Keratinocyte (primary cell): Measurements from ENCODE around the gene NKX1-2.
"Not testable (repeated sequence)": the region's sequence is repeated elsewhere in the genome, so short reads cannot be mapped to it uniquely, and the experiment has no call there.

Experiments
- CTCF ChIP-seq, 3 experiments: IDR thresholded peaks in 1 of 3; conservative IDR thresholded peaks in 1 of 3; optimal IDR thresholded peaks in 1 of 3; 2 replicates in 2 of 3; 3 replicates in 1 of 3; pipeline versions ENCODE3 to v1.5.1; 2011; ENCODE audit warnings: low read length in 3 of 3, mild to moderate bottlenecking in 3 of 3, moderate library complexity in 2 of 3, control low read depth in 1 of 3, inconsistent platforms in 1 of 3; ENCODE audit not compliant: insufficient read depth in 2 of 3; ENCODE audit errors: extremely low read depth in 1 of 3
- EZH2 ChIP-seq: IDR thresholded peaks from one replicate; pipeline ENCODE4 v1.6.1; 2012; ENCODE audit warnings: inconsistent platforms, mild to moderate bottlenecking, low read length, moderate library complexity

- TF ChIP-seq CTCF (optimal IDR thresholded peaks at IDR 0.05 in 1 of 3, IDR thresholded peaks at IDR 0.05 in 1 of 3, conservative IDR thresholded peaks at IDR 0.05 in 1 of 3; ENCODE audit: extremely low read depth in 1 of 3, insufficient read depth in 2 of 3, low read length in 3 of 3); EZH2: not testable (repeated sequence)
Observed at GRCh38 chr10:124435683-124436082, 14.2 kb downstream of the NKX1-2 start.
